Superior temporal gyrus (tissue), 1 donor: Measurements from ENCODE around the gene CNTN4.
A peak's percentile ranks its signal among the peaks of the same experiment; 100 is the strongest.
"Not testable (repeated sequence)": the region's sequence is repeated elsewhere in the genome, so short reads cannot be mapped to it uniquely, and the experiment has no call there.

Experiments used
- DNase-seq: peaks from one replicate; pipeline ENCODE4 v3.0.0-alpha.2; 2016; ENCODE audit errors: extremely low spot score

CNTN4 gene

GRCh38 chr3:2784627-2785026 is 686.0 kb downstream of the CNTN4 start:
- no peak for DNase-seq

GRCh38 chr3:2790266-2790815 is 691.7 kb downstream of the CNTN4 start:
- DNase-seq, result no peak

GRCh38 chr3:2792432-2792831 is 693.8 kb downstream of the CNTN4 start:
- DNase-seq, result no peak

- DNase-seq, result no peak
Measured at GRCh38 chr3:2793987-2794386, 695.3 kb downstream of the CNTN4 start.

GRCh38 chr3:2802429-2802828 is 703.8 kb downstream of the CNTN4 start:
- DNase-seq, result no peak

GRCh38 chr3:2807514-2807913 is 708.8 kb downstream of the CNTN4 start:
- DNase-seq, result no peak

- no peak for DNase-seq
Measured at GRCh38 chr3:2810723-2811122, 712.1 kb downstream of the CNTN4 start.

- no peak for DNase-seq
Measured at GRCh38 chr3:2819571-2819970, 720.9 kb downstream of the CNTN4 start.

- not testable (repeated sequence) for DNase-seq
Measured at GRCh38 chr3:2820982-2821381, 722.3 kb downstream of the CNTN4 start.

GRCh38 chr3:2822611-2823010 is 723.9 kb downstream of the CNTN4 start:
- no peak for DNase-seq

- DNase-seq, result peak; percentile 26
Measured at GRCh38 chr3:2823031-2823430, 724.4 kb downstream of the CNTN4 start.

- no peak for DNase-seq
Measured at GRCh38 chr3:2823437-2824211, 725.0 kb downstream of the CNTN4 start.

GRCh38 chr3:2826036-2826435 is 727.4 kb downstream of the CNTN4 start:
- DNase-seq, result no peak

GRCh38 chr3:2826453-2826852 is 727.8 kb downstream of the CNTN4 start:
- DNase-seq, result no peak

- no peak for DNase-seq
Measured at GRCh38 chr3:2837239-2837638, 738.6 kb downstream of the CNTN4 start.

GRCh38 chr3:2837910-2838309 is 739.2 kb downstream of the CNTN4 start:
- DNase-seq, result no peak

- DNase-seq, result no peak
Measured at GRCh38 chr3:2838546-2839157, 740.0 kb downstream of the CNTN4 start.

- no peak for DNase-seq
Measured at GRCh38 chr3:2839876-2840275, 741.2 kb downstream of the CNTN4 start.

- no peak for DNase-seq
Measured at GRCh38 chr3:2847062-2847841, 748.6 kb downstream of the CNTN4 start.

- no peak for DNase-seq
Measured at GRCh38 chr3:2849092-2849491, 750.4 kb downstream of the CNTN4 start.

- DNase-seq, result no peak
Measured at GRCh38 chr3:2850701-2851100, 752.0 kb downstream of the CNTN4 start.

GRCh38 chr3:2851361-2851760 is 752.7 kb downstream of the CNTN4 start:
- DNase-seq, result no peak
